GM11168 (cell line): Measurements from ENCODE around the gene FBXL16.
"Not testable (repeated sequence)": the region's sequence is repeated elsewhere in the genome, so short reads cannot be mapped to it uniquely, and the experiment has no call there.

Source experiments
- in situ Hi-C: fragments of 300-500 bp; cut with MboI; formaldehyde crosslinking; loops from one replicate; pipeline ENCODE4 v1.12.0; 2022; ENCODE audit warnings: low sequenced_read_pairs; ENCODE audit not compliant: unreplicated experiment

Gene FBXL16, protein sequence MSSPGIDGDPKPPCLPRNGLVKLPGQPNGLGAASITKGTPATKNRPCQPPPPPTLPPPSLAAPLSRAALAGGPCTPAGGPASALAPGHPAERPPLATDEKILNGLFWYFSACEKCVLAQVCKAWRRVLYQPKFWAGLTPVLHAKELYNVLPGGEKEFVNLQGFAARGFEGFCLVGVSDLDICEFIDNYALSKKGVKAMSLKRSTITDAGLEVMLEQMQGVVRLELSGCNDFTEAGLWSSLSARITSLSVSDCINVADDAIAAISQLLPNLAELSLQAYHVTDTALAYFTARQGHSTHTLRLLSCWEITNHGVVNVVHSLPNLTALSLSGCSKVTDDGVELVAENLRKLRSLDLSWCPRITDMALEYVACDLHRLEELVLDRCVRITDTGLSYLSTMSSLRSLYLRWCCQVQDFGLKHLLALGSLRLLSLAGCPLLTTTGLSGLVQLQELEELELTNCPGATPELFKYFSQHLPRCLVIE

DNA sequence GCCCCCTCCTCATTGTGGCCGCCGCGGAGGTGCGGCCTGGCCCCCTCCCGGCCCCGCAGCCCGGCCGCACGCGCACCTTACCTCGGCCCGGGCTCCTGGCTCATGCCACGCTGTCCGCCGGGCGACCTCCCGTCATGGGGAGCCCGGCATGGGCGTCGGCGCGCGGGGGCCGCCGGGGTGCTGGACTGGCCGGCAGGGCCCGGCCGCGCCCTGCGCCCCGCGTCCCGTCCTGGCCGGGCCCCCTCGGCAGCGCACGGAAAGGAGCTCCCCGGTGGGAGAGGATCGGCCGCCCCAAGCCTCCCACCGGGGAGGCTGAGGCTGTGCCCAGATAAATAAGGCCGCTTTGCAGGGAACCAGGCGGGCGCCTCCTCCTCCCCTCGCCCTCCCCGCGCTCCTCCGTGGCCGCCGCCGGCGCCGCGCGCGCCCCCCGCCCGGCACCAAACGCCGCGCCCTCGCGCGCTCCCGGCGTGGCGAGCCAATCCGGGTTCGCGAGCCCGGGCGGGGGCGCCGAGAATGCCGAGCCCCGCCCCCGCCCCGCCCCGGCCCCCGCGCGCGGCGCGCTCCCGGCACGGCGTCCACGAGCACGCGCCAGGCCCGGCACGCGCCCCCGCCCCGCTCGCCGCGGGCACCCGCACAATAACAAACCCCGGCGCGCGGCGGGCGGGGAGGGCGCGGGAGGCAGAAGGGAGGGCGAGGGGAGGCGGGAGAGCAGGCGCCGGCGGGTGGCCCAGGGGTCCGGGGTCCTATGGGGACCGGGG is at the start of gene FBXL16:
Gene FBXL16, minus strand, starts transcription at position 371 of the 758 bp plus-strand sequence. CDS start 8,396 bp downstream, outside the sequence.
- in situ Hi-C loops = no loop called here

DNA sequence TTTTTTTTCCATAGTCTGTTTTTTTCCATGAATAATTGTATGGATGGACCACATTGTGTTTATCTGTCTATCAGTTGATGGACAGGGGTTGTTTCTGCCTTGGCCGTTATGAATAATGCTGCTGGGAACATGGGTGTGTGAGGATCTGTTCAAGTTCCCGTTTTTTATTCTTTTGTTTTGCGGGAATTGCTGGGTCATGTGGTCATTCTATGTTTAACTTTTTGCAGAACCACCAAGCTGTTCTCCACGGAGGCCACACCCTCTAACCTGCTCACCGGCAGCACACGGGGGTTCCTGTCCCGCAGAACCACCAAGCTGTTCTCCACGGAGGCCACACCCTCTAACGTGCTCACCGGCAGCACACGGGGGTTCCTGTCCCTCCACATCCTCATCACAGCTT is 49.1 kb upstream of the FBXL16 start:
- in situ Hi-C loops = no loop called here

DNA sequence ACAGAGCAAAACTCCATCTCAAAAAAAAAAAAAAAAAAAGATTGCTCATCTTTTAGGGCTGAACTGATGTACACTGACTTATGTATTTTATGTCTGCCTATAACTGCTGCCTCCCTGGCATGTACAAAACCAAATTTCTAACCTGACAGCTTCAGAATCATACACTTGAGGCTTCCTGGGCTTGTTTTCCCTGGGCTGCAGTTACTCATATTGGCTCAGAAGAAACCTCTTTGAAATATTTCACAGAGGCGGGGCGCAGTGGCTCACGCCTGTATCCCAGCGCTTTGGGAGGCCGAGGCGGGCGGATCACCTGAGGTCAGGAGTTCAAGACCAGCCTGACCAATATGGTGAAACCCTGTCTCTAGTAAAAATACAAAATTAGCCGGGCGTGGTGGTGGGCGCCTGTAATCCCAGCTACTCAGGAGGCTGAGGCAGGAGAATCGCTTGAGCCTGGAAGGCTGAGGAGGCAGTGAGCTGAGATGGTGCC is 48.6 kb upstream of the FBXL16 start:
- in situ Hi-C loops = not testable (repeated sequence)

DNA sequence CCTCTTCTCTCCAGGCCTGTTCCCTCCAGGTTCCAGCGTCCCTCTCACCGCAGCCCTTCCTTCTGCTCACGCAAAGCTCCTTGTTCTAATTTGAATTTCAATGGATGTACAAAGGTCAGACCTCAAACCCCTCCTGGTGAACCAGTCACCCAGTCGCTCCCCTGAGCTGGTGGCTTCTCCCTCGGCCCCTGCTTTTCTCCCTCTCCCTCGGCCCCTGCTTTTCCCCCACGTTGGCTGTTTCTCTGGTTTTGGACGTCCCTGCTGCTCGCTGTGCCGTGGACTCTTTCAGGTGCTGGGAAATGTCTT is 46.4 kb upstream of the FBXL16 start:
- in situ Hi-C loops = no loop called here

DNA sequence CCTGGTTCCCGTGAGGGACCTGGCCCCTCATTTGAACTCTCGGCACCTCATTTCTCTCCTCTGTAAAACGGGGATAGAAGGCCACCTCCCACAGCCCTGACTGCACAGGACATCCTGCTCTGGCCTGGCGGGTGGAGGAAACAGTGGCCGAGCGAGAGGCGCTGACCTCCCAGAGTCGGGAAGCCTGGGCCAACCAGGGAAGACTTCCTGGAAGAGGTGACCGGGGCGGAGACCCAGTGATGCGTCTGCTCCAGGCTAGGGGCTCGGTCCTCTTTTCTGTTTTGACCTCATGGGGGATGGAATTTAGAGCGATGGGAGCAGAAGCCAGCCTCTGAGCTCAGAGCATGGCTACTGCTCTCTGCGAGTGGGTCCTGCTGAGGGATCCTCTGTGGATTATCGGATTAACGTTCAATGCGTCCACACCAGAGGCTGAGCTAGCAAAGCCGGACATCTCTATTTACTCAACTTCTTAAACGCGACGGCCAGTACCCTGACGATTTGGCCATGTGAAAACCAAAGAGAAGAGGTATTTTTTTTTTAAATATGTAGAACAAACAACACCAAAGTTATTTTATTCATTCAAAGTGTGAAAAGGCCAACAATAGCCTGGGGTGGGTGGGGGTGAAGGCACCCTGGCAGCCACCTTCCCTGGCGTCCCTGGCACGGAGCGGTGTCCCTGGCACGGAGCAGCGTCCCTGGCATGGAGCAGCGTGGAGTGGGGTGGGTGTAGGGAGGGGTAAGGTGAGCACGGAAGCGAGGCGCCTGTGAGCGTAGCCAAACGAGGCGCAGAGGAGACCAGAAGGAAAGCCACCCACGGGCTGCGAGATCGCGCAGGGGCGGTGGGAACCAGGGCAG is 45.8 kb upstream of the FBXL16 start:
- in situ Hi-C loops = no loop called here

DNA sequence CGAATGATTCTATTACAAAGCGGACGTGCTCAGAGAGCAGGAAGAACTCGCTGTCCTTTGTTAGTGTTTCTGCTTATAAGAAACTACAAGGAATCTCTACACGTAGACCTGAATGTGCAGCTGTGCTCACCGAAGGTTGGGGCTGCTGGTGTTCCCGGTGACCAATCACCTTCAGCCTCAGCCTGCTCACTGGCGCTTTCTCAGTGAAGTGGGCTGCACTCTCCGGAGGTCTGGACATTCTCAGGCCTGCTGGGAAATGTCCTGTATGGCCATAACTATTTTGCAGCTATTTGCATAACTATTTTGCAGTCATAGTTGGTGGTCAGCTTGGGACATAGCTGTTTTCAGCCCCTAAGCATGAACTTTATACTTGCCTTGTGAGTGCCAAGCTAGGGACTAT is 44.9 kb upstream of the FBXL16 start:
- in situ Hi-C loops = no loop called here

DNA sequence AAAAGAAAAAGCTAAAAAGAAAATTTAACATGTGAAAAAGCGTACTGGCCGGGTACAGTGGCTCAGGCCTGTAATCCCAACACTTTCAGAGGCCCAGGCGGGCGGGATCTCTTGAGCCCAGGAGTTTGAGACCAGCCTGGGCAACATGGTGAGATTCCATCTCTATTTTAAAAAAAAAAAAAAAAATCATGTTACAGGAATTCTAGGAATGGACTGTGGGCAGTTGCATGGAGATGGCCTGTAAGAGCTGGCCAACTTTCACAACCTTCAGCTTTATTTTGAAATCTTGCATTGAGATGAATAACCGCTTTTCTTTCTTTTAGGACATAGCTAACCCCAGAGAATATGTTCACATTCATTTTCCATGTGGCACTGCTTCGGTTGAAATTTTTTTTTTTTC is 43.4 kb upstream of the FBXL16 start:
- in situ Hi-C loops = no loop called here

DNA sequence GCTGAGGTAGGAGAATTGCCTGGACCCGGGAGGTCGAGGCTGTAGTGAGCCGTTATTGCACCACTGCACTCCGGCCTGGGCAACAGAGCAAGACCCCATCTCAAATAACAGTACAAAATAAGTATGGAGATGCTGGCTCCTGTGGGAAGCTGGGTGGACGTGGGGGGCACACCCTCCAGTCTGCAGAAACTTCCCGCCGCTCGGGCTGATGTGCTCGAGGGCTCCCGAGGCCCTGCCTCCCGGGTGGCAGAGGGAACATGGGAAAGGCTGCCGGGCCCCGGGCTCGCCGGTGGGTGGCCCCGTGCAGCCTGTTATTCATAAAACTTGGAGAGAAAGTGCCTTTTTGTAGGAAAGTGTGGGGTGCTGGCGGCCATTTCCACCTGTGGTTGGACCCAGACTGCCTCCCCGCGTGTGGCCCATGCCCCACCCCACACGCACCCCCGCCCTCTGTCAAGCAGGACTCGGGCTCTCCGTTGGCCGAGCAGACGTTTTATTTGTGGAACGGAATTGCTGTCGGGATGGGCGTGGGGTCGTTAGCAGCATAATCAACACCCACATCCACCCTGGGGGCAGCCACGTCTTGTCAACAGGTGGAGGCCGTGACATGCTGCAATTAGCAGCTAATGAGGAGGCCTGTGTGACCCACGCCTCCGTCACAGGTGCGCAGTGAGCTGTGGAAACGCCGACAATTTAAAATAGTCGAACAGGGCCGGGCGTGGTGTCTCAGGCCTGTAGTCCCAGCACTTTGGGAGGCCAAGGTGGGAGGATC is 42.6 kb upstream of the FBXL16 start:
- in situ Hi-C loops = no loop called here

DNA sequence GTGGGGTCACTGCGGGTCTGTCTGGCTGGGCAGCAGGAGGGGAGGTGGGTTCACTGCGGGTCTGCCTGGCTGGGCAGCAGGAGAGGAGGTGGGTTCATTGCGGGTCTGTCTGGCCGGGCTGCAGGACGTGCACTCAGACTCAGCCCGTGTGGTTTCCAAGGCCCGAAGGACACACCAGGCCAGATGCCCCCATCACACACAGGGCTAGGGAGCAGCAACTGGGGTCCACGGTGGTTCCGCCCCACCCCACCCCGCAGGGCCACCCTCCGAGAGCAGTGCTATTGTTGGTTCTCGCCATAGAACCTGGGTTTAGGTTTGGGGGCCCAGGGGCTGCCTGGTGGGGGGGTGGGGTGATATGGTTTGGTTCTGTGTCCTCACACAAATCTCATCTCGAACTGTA is 41.0 kb upstream of the FBXL16 start:
- in situ Hi-C loops = no loop called here

DNA sequence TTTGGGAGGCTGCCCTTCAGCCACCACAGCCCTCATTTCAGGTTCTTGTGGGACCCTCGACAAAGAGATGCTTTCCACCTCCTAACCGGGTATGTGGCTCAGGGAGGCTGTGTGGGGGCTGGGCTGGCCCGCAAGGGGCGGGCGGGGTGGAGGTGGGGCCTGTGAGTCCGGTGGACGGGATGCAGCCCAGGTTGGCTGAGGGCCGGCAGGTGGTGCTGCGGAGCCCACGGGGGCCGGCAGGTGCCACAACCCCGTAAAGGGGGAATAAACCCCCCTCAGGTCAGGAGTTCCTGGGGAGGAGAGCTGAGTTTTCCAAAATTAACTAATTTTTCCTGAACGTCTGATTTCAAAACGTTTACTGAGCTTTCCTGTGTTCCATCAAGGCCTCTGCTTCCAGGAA is 40.1 kb upstream of the FBXL16 start:
- in situ Hi-C loops = no loop called here

DNA sequence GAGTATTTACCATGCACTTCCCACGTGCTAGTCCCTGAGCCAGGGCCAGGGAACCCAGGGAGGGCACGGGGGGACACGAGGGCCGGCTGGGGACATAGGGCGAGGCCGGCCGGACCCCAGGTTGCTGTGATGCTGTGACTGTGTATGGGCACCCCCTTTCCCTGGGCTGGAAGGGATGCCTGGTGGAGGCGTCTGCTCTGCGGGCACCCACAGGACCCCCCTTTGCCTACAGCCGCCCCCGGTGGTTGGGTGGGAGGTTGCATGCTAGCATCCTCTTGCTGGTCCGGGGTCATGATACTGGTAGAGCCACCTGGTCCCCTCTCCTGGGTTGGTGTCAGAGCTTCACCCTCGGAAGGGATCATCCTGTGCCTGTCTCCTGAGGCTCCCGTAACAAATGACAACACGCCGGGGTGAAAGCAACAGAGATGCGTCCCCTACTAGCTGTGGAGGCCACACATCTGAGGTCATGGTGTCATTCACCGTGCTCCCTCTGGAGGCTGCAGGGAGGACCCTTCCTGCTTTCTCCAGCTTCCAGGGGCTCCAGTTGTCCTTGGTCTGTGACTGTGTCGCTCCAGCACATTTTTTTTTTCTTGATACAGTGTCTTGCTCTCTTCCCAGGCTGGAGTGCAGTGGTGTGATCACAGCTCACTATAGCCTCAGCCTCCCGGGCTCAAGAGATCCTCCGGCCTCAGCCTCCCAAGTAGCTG is 38.3 kb upstream of the FBXL16 start:
- in situ Hi-C loops = no loop called here

DNA sequence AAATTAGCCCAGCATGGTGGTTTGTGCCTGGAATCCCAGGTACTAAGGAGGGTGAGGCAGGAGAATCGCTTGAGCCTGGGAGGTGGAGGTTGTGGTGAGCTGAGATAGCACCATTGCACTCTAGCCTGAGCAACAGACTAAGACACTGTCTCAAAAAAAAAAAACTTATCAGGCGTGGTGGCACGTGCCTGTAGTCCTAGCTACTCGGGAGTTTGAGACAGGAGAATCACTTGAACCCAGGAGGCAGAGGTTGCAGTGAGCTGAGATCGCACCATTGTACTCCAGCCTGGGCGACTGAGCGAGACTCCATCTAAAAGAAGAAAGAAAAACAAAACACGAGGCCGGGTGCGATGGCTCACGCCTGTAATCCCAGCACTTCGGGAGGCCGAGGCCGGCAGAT is 37.3 kb upstream of the FBXL16 start:
- in situ Hi-C loops = not testable (repeated sequence)

DNA sequence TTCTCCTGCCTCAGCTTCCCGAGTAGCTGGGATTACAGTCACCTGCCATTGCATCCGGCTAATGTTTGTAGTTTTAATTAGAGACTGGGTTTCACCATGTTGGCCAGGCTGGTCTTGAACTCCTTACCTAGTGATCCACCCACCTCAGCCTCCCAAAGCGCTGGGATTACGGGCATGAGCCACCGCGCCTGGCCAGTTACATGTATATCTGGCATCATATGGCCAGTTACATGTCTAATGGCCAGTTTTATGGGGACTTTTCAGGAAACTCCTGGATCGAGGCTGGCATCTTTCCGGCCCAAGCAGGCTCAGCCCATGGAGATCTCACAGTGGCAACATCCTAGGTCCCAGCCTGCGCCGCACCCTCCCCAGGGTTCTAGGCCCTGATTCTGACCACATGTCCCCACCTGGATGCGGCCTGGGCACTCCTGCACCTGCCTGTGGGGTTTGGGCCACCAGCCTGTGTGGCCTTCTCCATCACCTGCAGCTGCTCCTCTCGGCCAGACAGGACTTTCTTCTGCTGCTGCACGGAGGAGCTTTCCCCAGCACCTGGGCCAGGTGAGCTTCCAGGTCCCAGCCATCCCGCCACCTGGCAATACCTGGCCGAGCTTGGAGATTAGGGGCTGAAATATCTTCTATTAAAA is 36.5 kb upstream of the FBXL16 start:
- in situ Hi-C loops = no loop called here

DNA sequence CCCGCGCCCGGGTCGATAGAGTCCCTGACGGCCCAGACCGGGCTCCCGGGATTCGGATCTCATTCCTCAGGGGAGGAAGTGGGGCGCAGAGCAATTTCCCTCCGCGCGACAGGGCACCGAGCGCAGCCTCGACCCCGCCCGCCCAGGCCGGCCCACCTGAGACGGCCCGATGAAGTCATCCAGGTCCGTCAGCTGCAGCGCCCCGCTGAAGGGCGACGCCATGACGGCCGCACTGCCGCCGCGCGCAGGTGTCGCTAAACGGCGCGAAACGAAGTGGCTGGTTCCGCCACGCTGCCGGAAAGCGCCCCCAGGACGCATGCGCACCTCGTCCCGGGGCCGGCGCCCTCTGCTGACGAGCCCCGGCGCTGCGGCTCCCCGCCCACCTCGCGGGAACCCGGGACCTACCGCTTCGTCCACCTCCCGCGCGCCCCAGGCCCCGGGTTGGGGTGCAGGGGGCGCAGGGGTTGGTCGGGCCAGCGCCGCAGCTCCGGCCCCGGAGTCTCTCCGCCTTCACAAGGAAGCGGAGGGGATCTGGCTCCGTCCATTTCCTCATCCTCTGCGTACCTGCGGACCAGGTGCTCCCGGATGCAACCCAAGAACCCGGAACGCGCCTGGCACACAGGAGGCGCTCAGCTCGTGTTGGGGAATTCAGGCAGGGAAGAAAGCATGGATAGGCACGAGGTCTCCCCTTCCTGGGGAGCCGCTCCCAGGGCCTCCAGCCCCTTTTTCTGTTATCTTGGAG is 35.3 kb upstream of the FBXL16 start, which contains the start of gene CIAO3:
Gene CIAO3, minus strand, starts transcription at position 234 of the 742 bp plus-strand sequence. Its CDS starts 12 bp downstream, at position 222.
- in situ Hi-C loops = no loop called here

DNA sequence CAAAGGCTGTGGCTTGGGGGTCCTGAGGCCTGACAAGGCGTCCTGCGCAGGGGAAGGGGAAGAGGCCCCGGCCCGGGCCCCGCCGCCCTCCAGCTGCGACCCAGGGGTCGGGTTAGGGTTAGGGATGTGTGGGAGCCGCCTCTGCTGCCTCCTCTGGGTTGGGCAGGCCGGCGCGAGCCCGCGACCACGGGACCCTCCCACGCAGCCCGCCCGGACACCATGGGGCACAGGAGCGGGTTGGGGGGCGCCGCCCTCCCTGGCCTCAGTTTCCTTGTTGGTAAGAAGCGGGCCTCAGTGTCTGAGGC is 34.8 kb upstream of the FBXL16 start:
- in situ Hi-C loops = no loop called here

DNA sequence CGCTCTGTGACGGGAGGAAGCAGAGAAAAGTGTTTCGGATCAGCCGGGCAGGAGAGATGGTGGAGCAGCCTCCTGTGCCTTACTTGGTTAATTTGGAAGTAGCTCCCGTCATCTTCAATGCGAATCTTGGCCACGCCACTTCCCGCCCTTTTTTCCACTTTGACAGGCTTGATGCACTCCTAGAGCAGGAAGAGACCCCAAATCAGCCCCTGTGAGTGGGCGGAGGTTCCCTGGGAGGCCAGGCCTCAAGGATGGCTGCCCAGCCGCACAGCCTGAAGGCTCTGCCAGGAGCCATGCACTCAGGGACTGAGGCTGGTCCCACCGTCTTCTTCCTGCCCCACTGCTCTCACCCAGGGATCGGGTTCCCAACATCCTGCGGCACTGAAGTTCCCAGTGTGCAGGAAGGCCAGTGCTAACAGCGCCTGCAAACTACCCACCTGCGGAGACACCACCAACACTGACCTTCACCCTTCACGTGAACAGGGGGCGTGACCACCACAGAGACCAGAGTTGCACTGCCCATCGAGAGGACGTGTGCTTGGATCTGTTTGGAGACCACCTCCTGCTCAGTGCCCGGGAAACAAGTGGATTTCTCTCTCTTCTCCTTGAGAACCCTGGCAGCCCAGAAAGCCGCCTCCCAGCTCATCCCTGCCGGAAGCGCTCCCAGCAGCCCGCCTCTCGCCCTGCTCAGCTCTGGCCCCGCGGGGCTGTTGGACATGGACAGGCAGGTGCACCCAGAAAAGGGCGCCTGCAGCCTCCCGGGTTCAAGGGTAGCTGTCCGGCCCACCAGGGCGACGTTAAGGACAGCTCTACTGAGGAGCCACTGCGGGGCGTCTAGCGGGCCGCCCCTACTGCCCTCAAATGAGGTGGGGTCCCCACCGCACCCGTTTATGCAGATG is 34.2 kb upstream of the FBXL16 start:
- in situ Hi-C loops = no loop called here

DNA sequence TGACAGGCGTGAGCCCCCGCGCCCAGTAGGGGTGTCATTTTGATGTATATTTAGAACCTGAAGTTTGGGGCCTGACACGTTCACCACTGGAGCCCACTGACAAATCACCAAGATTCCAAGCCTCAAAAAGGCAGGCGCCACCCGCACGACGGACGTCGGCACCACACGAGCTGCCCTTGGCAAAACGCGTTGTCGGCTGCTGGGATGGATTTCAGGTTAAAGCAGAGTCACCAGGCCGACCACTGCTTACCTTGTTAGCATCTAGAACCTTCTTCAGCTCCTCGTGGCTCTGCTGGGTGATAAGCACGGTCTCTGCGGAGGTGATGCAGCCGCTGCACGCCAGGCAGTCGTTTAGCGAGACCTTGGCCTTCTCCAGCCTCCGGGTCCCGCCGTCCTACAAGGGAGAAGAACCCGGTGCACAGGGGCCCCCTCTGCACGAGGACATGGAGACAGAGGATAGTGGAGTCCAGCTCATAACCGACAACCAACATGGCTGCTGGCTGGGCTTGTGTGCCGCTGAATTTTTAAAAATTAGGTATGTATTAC is 31.4 kb upstream of the FBXL16 start:
- in situ Hi-C loops = no loop called here
